ENCODE data around the gene TAPT1. TPM values are rescaled to one million over a fixed set of nuclear protein-coding genes. Genes with fewer than 3 reads are reported as not detected.

The TAPT1 gene
- total RNA-seq, 1 experiment from 2014 or later = 23.7 TPM

DNA sequence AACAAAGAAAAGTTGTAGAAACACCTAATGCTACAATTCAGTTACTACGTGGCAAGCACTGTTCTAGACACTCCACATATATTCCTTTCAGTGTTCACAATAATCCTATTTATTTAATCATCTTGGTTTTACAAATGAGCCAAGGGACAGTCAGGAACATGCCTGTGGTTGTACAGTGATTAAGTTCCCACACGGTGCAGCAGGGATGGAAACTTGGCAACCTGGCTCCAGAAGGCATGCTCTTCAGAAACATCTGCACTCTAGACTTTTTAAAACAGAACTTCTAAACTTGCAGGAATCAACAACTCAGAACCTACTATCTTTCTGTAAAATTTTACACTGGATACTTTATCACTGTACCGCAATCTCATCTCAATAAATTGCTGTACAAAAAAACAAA is 32.1 kb downstream of the TAPT1 start:
- no peak for DNase-seq
- BruUV-seq (replicated peaks) = no TSS peak
- Mint-ChIP-seq H3K4me3 (ENCODE audit: unreplicated experiment) (no peak overlapping the region), H3K27me3 (ENCODE audit: insufficient read depth, unreplicated experiment) (no peaks in the 10 kb centered on the region), H3K27ac (ENCODE audit: unreplicated experiment) (no peak overlapping the region), H3K36me3 (ENCODE audit: insufficient read depth, unreplicated experiment) (peaks cover 16% of the 10 kb centered on the region), H3K4me1 (ENCODE audit: low read depth, unreplicated experiment) (peaks cover 14% of the 10 kb centered on the region), H3K9me3 (ENCODE audit: unreplicated experiment) (no peaks in the 10 kb centered on the region)
- Histone ChIP-seq H3K4me3 (ENCODE audit: low read depth, low read length) (no peak overlapping the region), H3K9me3 (no peaks in the 10 kb centered on the region), H3K27me3 (replicated peaks; ENCODE audit: control insufficient read depth, insufficient read depth, low read length) (no peaks in the 10 kb centered on the region), H3K4me1 (no peaks in the 10 kb centered on the region; the same call in 1 of the 2 replicates), H3K36me3 (ENCODE audit: control insufficient read depth, insufficient read depth, low read length) (no peaks in the 10 kb centered on the region; the same call in 1 of the 2 replicates)
- POLR2A ChIA-PET = no interaction called here
- CTCF ChIA-PET = no interaction called here
- TF ChIP-seq, protein P1, sequence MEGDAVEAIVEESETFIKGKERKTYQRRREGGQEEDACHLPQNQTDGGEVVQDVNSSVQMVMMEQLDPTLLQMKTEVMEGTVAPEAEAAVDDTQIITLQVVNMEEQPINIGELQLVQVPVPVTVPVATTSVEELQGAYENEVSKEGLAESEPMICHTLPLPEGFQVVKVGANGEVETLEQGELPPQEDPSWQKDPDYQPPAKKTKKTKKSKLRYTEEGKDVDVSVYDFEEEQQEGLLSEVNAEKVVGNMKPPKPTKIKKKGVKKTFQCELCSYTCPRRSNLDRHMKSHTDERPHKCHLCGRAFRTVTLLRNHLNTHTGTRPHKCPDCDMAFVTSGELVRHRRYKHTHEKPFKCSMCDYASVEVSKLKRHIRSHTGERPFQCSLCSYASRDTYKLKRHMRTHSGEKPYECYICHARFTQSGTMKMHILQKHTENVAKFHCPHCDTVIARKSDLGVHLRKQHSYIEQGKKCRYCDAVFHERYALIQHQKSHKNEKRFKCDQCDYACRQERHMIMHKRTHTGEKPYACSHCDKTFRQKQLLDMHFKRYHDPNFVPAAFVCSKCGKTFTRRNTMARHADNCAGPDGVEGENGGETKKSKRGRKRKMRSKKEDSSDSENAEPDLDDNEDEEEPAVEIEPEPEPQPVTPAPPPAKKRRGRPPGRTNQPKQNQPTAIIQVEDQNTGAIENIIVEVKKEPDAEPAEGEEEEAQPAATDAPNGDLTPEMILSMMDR (IDR thresholded peaks at IDR 0.05; ENCODE audit: insufficient read depth in 1 of 2, low read depth in 1 of 2, low read length in 1 of 2, severe bottlenecking in 1 of 2, unreplicated experiment in 1 of 2) = no peak
- intact Hi-C loops (cut with micrococcal nuclease; ENCODE audit: unreplicated experiment) = no loop called here

DNA sequence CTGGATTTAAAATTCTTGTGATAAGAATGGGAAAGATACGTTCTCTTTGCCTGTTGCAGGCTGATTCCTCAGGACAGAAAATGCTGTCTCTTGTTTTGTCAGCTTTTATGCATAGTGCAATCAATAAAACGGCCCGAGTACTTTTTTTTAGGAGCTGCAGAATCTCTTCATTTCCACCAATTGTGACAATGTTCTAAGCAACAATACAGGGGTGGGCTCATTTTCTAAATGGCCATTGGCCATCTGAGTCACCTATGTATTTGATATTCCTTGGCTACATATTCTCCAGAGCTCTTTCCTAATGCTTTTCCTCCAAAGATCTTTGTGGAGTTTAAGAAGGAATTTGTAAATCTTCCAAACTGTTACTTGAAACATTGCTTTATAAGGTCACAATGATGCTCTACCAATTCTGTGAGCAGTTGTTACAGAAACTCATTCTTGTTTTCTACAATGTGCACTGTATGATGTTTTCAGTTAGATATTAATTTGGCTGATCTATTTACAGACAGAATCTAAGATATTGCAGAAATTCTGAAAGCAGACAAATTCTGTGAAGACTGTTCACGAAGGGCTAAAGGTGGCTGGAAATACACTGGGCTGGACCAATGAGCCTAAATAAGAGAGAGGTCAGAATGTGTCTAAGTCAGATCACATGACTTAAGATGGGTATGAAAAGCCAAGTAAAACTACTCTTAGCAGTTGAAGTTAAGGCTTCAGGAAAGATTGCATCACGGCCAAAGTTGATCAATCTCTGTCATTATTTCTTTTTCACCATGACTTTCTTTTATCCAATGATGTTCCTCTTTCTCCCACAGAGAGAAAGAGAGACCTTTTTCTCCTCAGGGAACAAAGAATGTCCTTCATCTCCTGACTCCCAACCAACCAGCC is 33.4 kb downstream of the TAPT1 start:
- Mint-ChIP-seq H3K27ac (ENCODE audit: unreplicated experiment) (no peak overlapping the region), H3K36me3 (ENCODE audit: insufficient read depth, unreplicated experiment) (peaks cover 16% of the 10 kb centered on the region), H3K4me1 (ENCODE audit: low read depth, unreplicated experiment) (peaks cover 14% of the 10 kb centered on the region), H3K27me3 (ENCODE audit: insufficient read depth, unreplicated experiment) (no peaks in the 10 kb centered on the region), H3K9me3 (ENCODE audit: unreplicated experiment) (no peaks in the 10 kb centered on the region), H3K4me3 (ENCODE audit: unreplicated experiment) (no peak overlapping the region)
- no peaks in the 10 kb centered on the region; the same call in 1 of the 2 replicates for H3K4me1 ChIP-seq
- DNase-seq = no peak
- TF ChIP-seq, protein P1 (IDR thresholded peaks at IDR 0.05; ENCODE audit: insufficient read depth in 1 of 2, low read depth in 1 of 2, low read length in 1 of 2, severe bottlenecking in 1 of 2, unreplicated experiment in 1 of 2) = no peak
- ChIA-PET POLR2A (no interaction called here), CTCF (no interaction called here)
- intact Hi-C loops (cut with micrococcal nuclease; ENCODE audit: unreplicated experiment) = no loop called here
- H3K4me3 ChIP-seq (ENCODE audit: low read depth, low read length) = no peak overlapping the region
- BruUV-seq (replicated peaks) = no TSS peak
- H3K27me3 ChIP-seq (replicated peaks; ENCODE audit: control insufficient read depth, insufficient read depth, low read length) = no peaks in the 10 kb centered on the region
- no peaks in the 10 kb centered on the region; the same call in 1 of the 2 replicates for H3K36me3 ChIP-seq (ENCODE audit: control insufficient read depth, insufficient read depth, low read length)
- no peaks in the 10 kb centered on the region for H3K9me3 ChIP-seq

DNA sequence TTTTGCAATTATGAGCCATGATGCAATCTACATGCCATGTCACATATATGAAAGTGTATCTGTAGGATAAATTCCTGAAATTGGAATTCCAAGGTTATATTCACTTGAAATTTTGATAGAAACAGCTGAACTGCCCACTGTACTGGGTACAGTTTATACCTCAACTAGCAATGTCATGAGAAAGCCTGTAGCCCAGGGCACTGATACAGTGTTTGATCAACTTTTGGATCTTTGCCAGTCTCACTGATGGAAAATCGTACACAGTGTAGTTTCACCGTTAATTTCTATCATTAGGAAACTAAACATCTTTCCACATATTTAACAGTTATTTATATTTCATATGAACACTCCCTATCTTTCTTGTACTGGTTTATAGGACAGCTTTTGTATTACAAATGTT is 34.2 kb downstream of the TAPT1 start:
- H3K27me3 Mint-ChIP-seq (ENCODE audit: insufficient read depth, unreplicated experiment) = no peaks in the 10 kb centered on the region
- ChIA-PET CTCF (no interaction called here), POLR2A (no interaction called here)
- H3K9me3 ChIP-seq = no peaks in the 10 kb centered on the region
- H3K36me3 ChIP-seq (ENCODE audit: control insufficient read depth, insufficient read depth, low read length) = no peaks in the 10 kb centered on the region; the same call in 1 of the 2 replicates
- H3K27ac Mint-ChIP-seq (ENCODE audit: unreplicated experiment) = no peak overlapping the region
- H3K9me3 Mint-ChIP-seq (ENCODE audit: unreplicated experiment) = no peaks in the 10 kb centered on the region
- no TSS peak for BruUV-seq (replicated peaks)
- H3K27me3 ChIP-seq (replicated peaks; ENCODE audit: control insufficient read depth, insufficient read depth, low read length) = no peaks in the 10 kb centered on the region
- intact Hi-C loops (cut with micrococcal nuclease; ENCODE audit: unreplicated experiment) = no loop called here
- DNase-seq = no peak
- H3K4me1 ChIP-seq = no peaks in the 10 kb centered on the region; the same call in 1 of the 2 replicates
- peaks cover 16% of the 10 kb centered on the region for H3K36me3 Mint-ChIP-seq (ENCODE audit: insufficient read depth, unreplicated experiment)
- no peak overlapping the region for H3K4me3 Mint-ChIP-seq (ENCODE audit: unreplicated experiment)
- no peak overlapping the region for H3K4me3 ChIP-seq (ENCODE audit: low read depth, low read length)
- TF ChIP-seq, protein P1 (IDR thresholded peaks at IDR 0.05; ENCODE audit: insufficient read depth in 1 of 2, low read depth in 1 of 2, low read length in 1 of 2, severe bottlenecking in 1 of 2, unreplicated experiment in 1 of 2) = no peak
- H3K4me1 Mint-ChIP-seq (ENCODE audit: low read depth, unreplicated experiment) = peaks cover 14% of the 10 kb centered on the region
